ENCODE data around the gene DYRK1A. TPM values are rescaled to one million over a fixed set of nuclear protein-coding genes. Genes with fewer than 3 reads are reported as not detected.

Gene DYRK1A
- total RNA-seq, 1 experiment from 2014 or later: 49.3 TPM

- TF ChIP-seq ZBTB33 (IDR thresholded peaks at IDR 0.05; ENCODE audit: extremely low read depth, insufficient replicate concordance, low read length): no peak
- TF ChIP-seq TCF7L2 (IDR thresholded peaks at IDR 0.05; ENCODE audit: borderline replicate concordance, extremely low read depth, insufficient read depth, insufficient read length): no peak
- TF ChIP-seq CBX3 (IDR thresholded peaks at IDR 0.05; ENCODE audit: low read depth): no peak
- no peak for TF ChIP-seq SIN3A (IDR thresholded peaks at IDR 0.05; ENCODE audit: low read depth)
- TF ChIP-seq ZFX (IDR thresholded peaks at IDR 0.05): no peak
- no peak for TF ChIP-seq SP1 (IDR thresholded peaks at IDR 0.05; ENCODE audit: low read depth)
Measured at GRCh38 chr21:37425001-37425400, 58.4 kb downstream of the DYRK1A start (continued).

GRCh38 chr21:37425684-37426083 is 59.1 kb downstream of the DYRK1A start:
- ChIA-PET RAD21 (ENCODE audit: low non-redundant PET in 1 of 2, low total read pairs in 2 of 2, uncharacterized antibody in 2 of 2, unreplicated experiment in 2 of 2) (no interaction called here), CTCF (no interaction called here), POLR2A (no interaction called here)
- Histone ChIP-seq H3K9me3 (ENCODE audit: control insufficient read depth in 1 of 2, insufficient read depth in 1 of 2, low read depth in 1 of 2, low read length in 2 of 2) (no peaks in the 10 kb centered on the region), H3K9ac (ENCODE audit: low read length) (no peak overlapping the region), H3K79me2 (ENCODE audit: insufficient read depth, low read length) (peaks cover 95% of the 10 kb centered on the region), H3K9me2 (ENCODE audit: insufficient read depth) (no peaks in the 10 kb centered on the region), H2AFZ (ENCODE audit: low read depth, low read length, poor library complexity, severe bottlenecking) (no peak overlapping the region), H3K27me3 (ENCODE audit: insufficient read depth, low read length) (no peaks in the 10 kb centered on the region), H4K20me1 (ENCODE audit: insufficient read depth) (0 out of 2 replicates have a peak, but pooled peaks cover 8% of the 10 kb centered on the region), H3K36me3 (ENCODE audit: control insufficient read depth in 1 of 2, insufficient read depth in 2 of 2, low read length in 2 of 2) (peaks cover 0 to 12% of the 10 kb centered on the region in 2 experiments; a peak in 1 of 4 replicates), H3K4me3 (replicated peaks in 1 of 2; ENCODE audit: low read depth in 1 of 2, low read length in 2 of 2) (no peak overlapping the region), H3K4me1 (ENCODE audit: control insufficient read depth in 1 of 2, insufficient read depth in 2 of 2, low read length in 2 of 2) (no peaks in the 10 kb centered on the region), H3K4me2 (ENCODE audit: low read length) (no peak overlapping the region), H3K27ac (ENCODE audit: low read depth, low read length) (no peak overlapping the region)
- DNase-seq (ENCODE audit: low read depth, low spot score) (no peak), ATAC-seq (no peak)
- TF ChIP-seq REST (IDR thresholded peaks at IDR 0.05; ENCODE audit: low read depth) (no peak), ELF1 (IDR thresholded peaks at IDR 0.05; ENCODE audit: borderline replicate concordance, low read depth) (no peak), RAD21 (IDR thresholded peaks at IDR 0.05; ENCODE audit: low read depth) (no peak), EZH2phosphoT487 (IDR thresholded peaks at IDR 0.05; ENCODE audit: borderline replicate concordance) (no peak), ZFX (IDR thresholded peaks at IDR 0.05) (no peak), EGR1 (IDR thresholded peaks at IDR 0.05; ENCODE audit: low read depth) (no peak), ZBTB33 (IDR thresholded peaks at IDR 0.05; ENCODE audit: extremely low read depth, insufficient replicate concordance, low read length) (no peak), JUND (IDR thresholded peaks at IDR 0.05) (no peak)
- BruUV-seq (replicated peaks): TSS peak; percentile 1
- intact Hi-C loops (cut with micrococcal nuclease): loop anchor here (10.0 kb wide), 1 partner anchor 261 kb away; no protein-coding TSS in a partner anchor
